Epidermal melanocyte (primary cell): ENCODE results near the gene ZNF157.

Source experiments
- DNase-seq: peaks from one replicate; pipeline ENCODE4 v3.0.0; 2011; ENCODE audit warnings: low spot score; ENCODE audit not compliant: insufficient read length

ZNF157 gene

DNA sequence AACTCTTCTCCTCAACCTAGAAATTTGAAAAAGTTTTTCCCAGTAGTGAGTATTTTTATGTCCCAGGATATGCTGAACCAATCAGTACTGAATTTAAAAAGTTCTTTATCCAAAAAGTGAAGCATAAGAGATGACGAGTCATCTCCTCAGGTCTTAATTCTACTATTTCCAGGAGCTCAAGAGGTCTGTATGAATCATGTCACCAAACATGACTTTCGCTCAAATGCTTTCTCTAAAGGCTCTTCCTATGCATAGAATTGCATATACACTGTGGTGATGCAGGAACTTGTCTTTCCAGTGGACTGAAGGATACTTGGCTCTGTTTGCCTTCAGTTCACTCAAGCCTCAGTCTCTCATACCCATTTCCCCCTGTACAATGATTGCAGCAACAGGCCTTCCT, 76.6 kb downstream of the ZNF157 start:
- no peak for DNase-seq

DNA sequence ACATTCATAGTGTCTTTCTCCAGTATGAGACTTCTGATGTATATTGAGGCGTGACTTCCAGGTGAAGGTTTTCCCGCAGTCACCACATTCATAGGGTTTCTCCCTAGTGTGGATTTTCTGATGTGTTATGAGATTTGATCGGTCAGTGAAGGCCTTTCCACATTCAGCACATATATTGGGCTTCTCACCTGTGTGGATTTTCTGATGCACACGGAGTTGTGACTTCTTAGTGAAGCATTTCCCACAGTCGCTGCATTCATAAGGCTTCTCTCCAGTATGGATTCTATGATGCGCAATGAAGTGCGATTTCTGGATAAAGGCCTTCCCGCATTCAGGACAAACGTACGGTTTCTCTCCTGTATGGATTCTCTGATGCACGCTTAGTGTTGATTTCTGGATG, 77.2 kb downstream of the ZNF157 start:
- no peak for DNase-seq

DNA sequence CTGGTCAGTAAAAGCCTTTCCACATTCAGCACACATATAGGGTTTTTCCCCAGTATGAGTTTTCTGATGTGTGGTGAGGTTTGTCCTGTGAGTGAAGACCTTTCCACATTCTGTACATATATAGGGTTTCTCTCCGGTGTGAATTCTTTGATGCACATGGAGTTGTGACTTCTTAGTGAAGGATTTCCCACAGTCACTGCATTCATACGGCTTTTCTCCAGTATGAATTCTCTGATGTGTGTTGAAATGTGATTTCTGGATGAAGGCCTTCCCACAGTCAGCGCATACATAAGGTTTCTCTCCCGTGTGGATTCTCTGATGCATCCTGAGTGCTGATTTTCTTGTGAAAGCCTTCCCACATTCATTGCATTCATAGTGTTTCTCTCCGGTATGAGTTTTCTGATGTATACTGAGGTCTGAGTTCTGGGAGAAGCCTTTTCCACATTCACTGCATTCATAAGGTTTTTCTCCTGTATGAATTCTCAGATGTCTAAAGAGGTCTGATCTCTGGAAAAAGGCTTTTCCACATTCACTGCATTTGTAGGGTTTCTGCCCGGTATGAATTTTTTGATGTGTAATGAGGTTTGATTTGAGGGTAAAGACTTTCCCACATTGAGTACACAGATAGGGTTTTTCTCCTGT, 77.9 kb downstream of the ZNF157 start:
- no peak for DNase-seq

DNA sequence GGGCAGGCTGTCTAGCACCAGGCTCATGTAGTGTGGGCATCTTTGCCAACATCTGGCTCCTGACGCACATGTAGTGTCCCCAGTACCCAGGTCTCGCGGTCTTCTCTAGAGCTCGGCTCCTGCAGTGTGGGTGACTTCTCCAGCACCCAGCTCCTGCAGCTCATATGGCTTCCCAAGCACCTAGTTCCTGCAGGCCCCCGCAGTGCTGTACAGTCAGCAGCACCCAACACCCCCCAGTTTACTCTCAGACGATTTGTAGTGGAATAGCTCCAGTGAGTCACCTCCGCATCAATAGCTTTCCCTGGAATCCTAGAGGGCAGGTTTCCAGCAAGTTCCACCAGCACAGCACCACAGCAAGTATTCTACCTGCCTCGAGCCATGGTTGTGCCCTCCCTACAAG, 81.7 kb downstream of the ZNF157 start:
- DNase-seq: no peak

DNA sequence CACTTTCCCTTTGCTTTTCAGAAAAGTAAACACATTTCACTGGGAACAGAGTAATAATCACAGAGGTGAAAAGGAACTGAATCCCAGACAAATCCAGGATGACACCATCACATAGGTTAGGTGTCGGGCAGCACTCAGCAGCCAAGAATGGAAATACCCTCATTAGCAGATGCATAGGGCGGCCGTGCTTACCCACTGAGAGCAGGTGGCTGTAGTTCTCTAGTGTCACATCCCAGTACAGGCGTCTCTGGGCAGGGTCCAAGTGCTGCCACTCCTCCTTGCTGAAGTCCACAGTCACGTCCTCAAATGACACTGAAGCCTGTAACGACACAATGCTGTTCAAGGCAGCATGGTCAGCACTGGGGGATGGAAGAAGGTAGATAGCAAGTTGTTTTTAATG, 85.7 kb downstream of the ZNF157 start:
- DNase-seq: no peak

DNA sequence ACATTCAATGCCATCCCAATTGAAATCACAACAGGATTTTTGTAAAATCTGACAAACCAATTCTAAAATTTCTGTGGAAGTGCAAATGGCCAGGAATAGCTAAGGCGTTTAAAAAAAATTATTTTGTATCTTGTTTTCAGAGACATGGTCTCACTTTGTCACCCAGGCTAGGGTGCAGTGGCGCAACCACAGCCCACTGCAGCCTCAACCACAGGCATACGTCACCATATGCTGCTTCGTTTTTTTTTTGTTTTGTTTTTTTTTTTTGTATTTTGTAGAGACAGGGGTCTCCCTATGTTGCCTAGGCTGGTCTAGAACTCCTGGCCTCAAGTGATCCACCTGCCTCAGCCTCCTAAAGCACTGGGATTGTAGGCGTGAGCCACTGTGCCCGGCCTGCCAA, 88.2 kb downstream of the ZNF157 start:
- no peak for DNase-seq

DNA sequence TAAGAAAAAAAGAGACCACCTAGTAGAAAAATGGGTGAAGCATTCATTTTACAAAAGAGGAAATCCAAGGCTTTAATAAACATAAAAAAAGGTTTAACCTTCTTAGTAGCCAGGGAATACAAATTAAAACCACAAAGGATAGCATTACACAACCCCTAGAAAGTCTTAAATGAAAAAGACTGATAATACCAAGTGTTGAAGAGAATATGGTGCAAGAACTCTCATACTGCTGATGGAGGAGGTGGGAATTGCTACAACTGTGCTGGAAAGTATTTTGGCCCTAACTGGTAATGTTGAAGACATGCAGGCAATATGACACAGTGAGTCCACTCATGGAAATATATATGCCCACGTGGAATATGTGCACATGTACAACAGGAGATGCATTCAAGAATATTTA, 90.2 kb downstream of the ZNF157 start:
- DNase-seq: no peak
